Astrocyte (in vitro differentiated cells and primary cell): Measurements from ENCODE around the gene SPTBN1. TPM values are rescaled to one million over a fixed set of nuclear protein-coding genes. Genes with fewer than 3 reads are reported as not detected.
"Not testable (repeated sequence)": the region's sequence is repeated elsewhere in the genome, so short reads cannot be mapped to it uniquely, and the experiment has no call there.

Experiments used
- DNase-seq: peaks from one replicate; pipeline ENCODE4 v3.0.0-alpha.2; 2010; ENCODE audit warnings: low read depth
- FAIRE-seq: peaks from 2 replicates; lab custom pipeline; 2011; peaks lifted over from hg19 to GRCh38; lab: Jason Lieb, UNC
- H2AFZ ChIP-seq: 2 replicates; pipeline ENCODE4 v1.6.0; 2012; ENCODE audit warnings: low read depth, low read length, inconsistent platforms
- H3K27ac ChIP-seq: 2 replicates; pipeline ENCODE4 v1.5.1; 2011; ENCODE audit warnings: low read depth, low read length, inconsistent platforms
- H3K27me3 ChIP-seq: 2 replicates; pipeline ENCODE4 v1.6.0; 2011; ENCODE audit warnings: low read length, inconsistent platforms; ENCODE audit not compliant: insufficient read depth
- H3K36me3 ChIP-seq: 2 replicates; pipeline ENCODE4 v1.5.1; 2011; ENCODE audit warnings: low read length, inconsistent platforms; ENCODE audit not compliant: insufficient read depth
- H3K4me1 ChIP-seq: 2 replicates; pipeline ENCODE4 v1.5.1; 2011; ENCODE audit warnings: low read length, inconsistent platforms; ENCODE audit not compliant: insufficient read depth
- H3K4me2 ChIP-seq: 2 replicates; pipeline ENCODE4 v1.6.0; 2012; ENCODE audit warnings: low read length, inconsistent platforms
- H3K4me3 ChIP-seq: 2 replicates; pipeline ENCODE4 v1.5.1; 2011; ENCODE audit warnings: low read depth, mild to moderate bottlenecking, low read length, inconsistent platforms; ENCODE audit not compliant: insufficient read depth
- H3K79me2 ChIP-seq: 2 replicates; pipeline ENCODE4 v1.6.0; 2012; ENCODE audit warnings: mild to moderate bottlenecking, low read length, inconsistent platforms; ENCODE audit not compliant: insufficient read depth
- H3K9ac ChIP-seq: 2 replicates; pipeline ENCODE4 v1.6.0; 2012; ENCODE audit warnings: mild to moderate bottlenecking, low read length, inconsistent platforms
- H3K9me3 ChIP-seq: 2 replicates; pipeline ENCODE4 v1.5.1; 2012; ENCODE audit warnings: low read depth, mild to moderate bottlenecking, low read length, inconsistent platforms; ENCODE audit not compliant: insufficient read depth
- H4K20me1 ChIP-seq: 2 replicates; pipeline ENCODE4 v1.6.0; 2012; ENCODE audit warnings: low read length, inconsistent platforms; ENCODE audit not compliant: insufficient read depth
- H3K27ac Mint-ChIP-seq: one replicate; pipeline ENCODE4 v1.8.0; 2021; ENCODE audit warnings: mild to moderate bottlenecking, mixed read lengths; ENCODE audit not compliant: unreplicated experiment
- H3K27me3 Mint-ChIP-seq: one replicate; pipeline ENCODE4 v1.8.0; 2021; ENCODE audit warnings: low read depth, mixed read lengths; ENCODE audit not compliant: unreplicated experiment
- H3K36me3 Mint-ChIP-seq: one replicate; pipeline ENCODE4 v1.8.0; 2021; ENCODE audit warnings: low read depth, mixed read lengths; ENCODE audit not compliant: unreplicated experiment
- H3K4me1 Mint-ChIP-seq: one replicate; pipeline ENCODE4 v1.8.0; 2021; ENCODE audit warnings: low read depth, mixed read lengths; ENCODE audit not compliant: unreplicated experiment
- H3K4me3 Mint-ChIP-seq: one replicate; pipeline ENCODE4 v1.8.0; 2021; ENCODE audit warnings: mild to moderate bottlenecking, moderate library complexity, mixed read lengths; ENCODE audit not compliant: unreplicated experiment
- H3K9me3 Mint-ChIP-seq: one replicate; pipeline ENCODE4 v1.8.0; 2021; ENCODE audit warnings: mild to moderate bottlenecking, mixed read lengths; ENCODE audit not compliant: unreplicated experiment
- EZH2 ChIP-seq: IDR thresholded peaks from 2 replicates; pipeline ENCODE4 v1.6.1; 2012; ENCODE audit warnings: mild to moderate bottlenecking, low read length, inconsistent platforms; ENCODE audit not compliant: insufficient read depth
- total RNA-seq: library from RNA; stranded (reverse); gene quantifications from 2 replicates; pipeline ENCODE4 v1.2.1, GENCODE V29; 2021
- TF ChIP-seq, protein P1 (sequence below): IDR thresholded peaks from 2 replicates; pipeline ENCODE4 v1.5.1; 2011; ENCODE audit warnings: low read depth, mild to moderate bottlenecking, inconsistent platforms, low read length, moderate library complexity; ENCODE audit not compliant: insufficient read depth

SPTBN1 gene
- total RNA-seq, 1 donor from 2014 or later, result 311 TPM

GRCh38 chr2:54514822-54515569 is 58.9 kb downstream of the SPTBN1 start:
- Mint-ChIP-seq H3K4me3 (no peak overlapping the region), H3K9me3 (no peaks in the 10 kb centered on the region), H3K4me1 (peaks cover 37% of the 10 kb centered on the region), H3K27me3 (no peaks in the 10 kb centered on the region), H3K36me3 (no peaks in the 10 kb centered on the region), H3K27ac (no peak overlapping the region)
- TF ChIP-seq, protein P1, sequence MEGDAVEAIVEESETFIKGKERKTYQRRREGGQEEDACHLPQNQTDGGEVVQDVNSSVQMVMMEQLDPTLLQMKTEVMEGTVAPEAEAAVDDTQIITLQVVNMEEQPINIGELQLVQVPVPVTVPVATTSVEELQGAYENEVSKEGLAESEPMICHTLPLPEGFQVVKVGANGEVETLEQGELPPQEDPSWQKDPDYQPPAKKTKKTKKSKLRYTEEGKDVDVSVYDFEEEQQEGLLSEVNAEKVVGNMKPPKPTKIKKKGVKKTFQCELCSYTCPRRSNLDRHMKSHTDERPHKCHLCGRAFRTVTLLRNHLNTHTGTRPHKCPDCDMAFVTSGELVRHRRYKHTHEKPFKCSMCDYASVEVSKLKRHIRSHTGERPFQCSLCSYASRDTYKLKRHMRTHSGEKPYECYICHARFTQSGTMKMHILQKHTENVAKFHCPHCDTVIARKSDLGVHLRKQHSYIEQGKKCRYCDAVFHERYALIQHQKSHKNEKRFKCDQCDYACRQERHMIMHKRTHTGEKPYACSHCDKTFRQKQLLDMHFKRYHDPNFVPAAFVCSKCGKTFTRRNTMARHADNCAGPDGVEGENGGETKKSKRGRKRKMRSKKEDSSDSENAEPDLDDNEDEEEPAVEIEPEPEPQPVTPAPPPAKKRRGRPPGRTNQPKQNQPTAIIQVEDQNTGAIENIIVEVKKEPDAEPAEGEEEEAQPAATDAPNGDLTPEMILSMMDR, result no peak
- no peak for TF ChIP-seq EZH2
- Histone ChIP-seq H3K27me3 (no peaks in the 10 kb centered on the region), H4K20me1 (peaks cover 61% of the 10 kb centered on the region), H2AFZ (no peak overlapping the region), H3K79me2 (peaks cover 87% of the 10 kb centered on the region), H3K9ac (no peak overlapping the region), H3K4me1 (peaks cover 2% of the 10 kb centered on the region), H3K4me2 (no peak overlapping the region), H3K36me3 (no peaks in the 10 kb centered on the region), H3K9me3 (no peaks in the 10 kb centered on the region), H3K4me3 (no peak overlapping the region), H3K27ac (no peak overlapping the region)
- FAIRE-seq (no peak), DNase-seq (no peak)

- no peak overlapping the region for H3K4me3 ChIP-seq
- H3K4me1 ChIP-seq, result peaks cover 16% of the 10 kb centered on the region
- H3K9me3 Mint-ChIP-seq, result no peaks in the 10 kb centered on the region
- peaks cover 41% of the 10 kb centered on the region for H3K4me1 Mint-ChIP-seq
- H3K27me3 ChIP-seq, result no peaks in the 10 kb centered on the region
- H3K27me3 Mint-ChIP-seq, result no peaks in the 10 kb centered on the region
- H3K27ac Mint-ChIP-seq, result peak overlapping the region; percentile 34
- no peak overlapping the region for H3K4me2 ChIP-seq
- DNase-seq, result no peak
- no peak for TF ChIP-seq EZH2
- TF ChIP-seq, protein P1, result no peak
- H2AFZ ChIP-seq, result no peak overlapping the region
- no peaks in the 10 kb centered on the region for H3K9me3 ChIP-seq
- H3K4me3 Mint-ChIP-seq, result no peak overlapping the region
- H3K36me3 ChIP-seq, result no peaks in the 10 kb centered on the region
- H3K36me3 Mint-ChIP-seq, result no peaks in the 10 kb centered on the region
- no peak for FAIRE-seq
- no peak overlapping the region for H3K9ac ChIP-seq
- peaks cover 80% of the 10 kb centered on the region for H3K79me2 ChIP-seq
- peaks cover 64% of the 10 kb centered on the region for H4K20me1 ChIP-seq
- no peak overlapping the region for H3K27ac ChIP-seq
Measured at GRCh38 chr2:54516842-54517241, 60.7 kb downstream of the SPTBN1 start.

- Histone ChIP-seq H3K79me2 (peaks cover 77% of the 10 kb centered on the region), H3K4me1 (peaks cover 18% of the 10 kb centered on the region), H4K20me1 (peaks cover 58% of the 10 kb centered on the region)
- H3K36me3 Mint-ChIP-seq, H3K9me3 ChIP-seq, H3K36me3 ChIP-seq, H3K27ac ChIP-seq, H3K9me3 Mint-ChIP-seq, H3K27me3 Mint-ChIP-seq, FAIRE-seq, H3K4me3 Mint-ChIP-seq, H3K27ac Mint-ChIP-seq, H3K4me2 ChIP-seq, H3K27me3 ChIP-seq, H3K4me3 ChIP-seq, H3K9ac ChIP-seq, DNase-seq, H2AFZ ChIP-seq: not testable (repeated sequence)
- H3K4me1 Mint-ChIP-seq, result peaks cover 42% of the 10 kb centered on the region
Measured at GRCh38 chr2:54518016-54518415, 61.9 kb downstream of the SPTBN1 start.
